Fibroblast of the conjunctiva (primary cell): ENCODE results near the gene ECE1.

Source experiments
- DNase-seq: peaks from one replicate; pipeline ENCODE4 v3.0.0-alpha.2; 2010; ENCODE audit warnings: low read depth

ECE1 gene

GRCh38 chr1:21308330-21308729 lies 18.1 kb upstream of the ECE1 start:
- DNase-seq, result no peak

- no peak for DNase-seq
These were observed 17.5 kb upstream of the ECE1 start for GRCh38 chr1:21307663-21308305.

GRCh38 chr1:21307210-21307609 lies 16.9 kb upstream of the ECE1 start:
- no peak for DNase-seq

- DNase-seq, result no peak
These were observed 15.6 kb upstream of the ECE1 start for GRCh38 chr1:21305900-21306189.

GRCh38 chr1:21305155-21305899 lies 15.1 kb upstream of the ECE1 start:
- no peak for DNase-seq

GRCh38 chr1:21304488-21304887 lies 14.2 kb upstream of the ECE1 start:
- no peak for DNase-seq

GRCh38 chr1:21302747-21303715 lies 12.8 kb upstream of the ECE1 start:
- peak; percentile 62 for DNase-seq

- DNase-seq, result no peak
These were observed 11.7 kb upstream of the ECE1 start for GRCh38 chr1:21301794-21302440.

- no peak for DNase-seq
These were observed 10.5 kb upstream of the ECE1 start for GRCh38 chr1:21300774-21301173.

GRCh38 chr1:21299780-21300395 lies 9.6 kb upstream of the ECE1 start:
- no peak for DNase-seq

GRCh38 chr1:21298981-21299391 lies 8.7 kb upstream of the ECE1 start:
- DNase-seq, result no peak

GRCh38 chr1:21297975-21298374 lies 7.7 kb upstream of the ECE1 start:
- DNase-seq, result peak; percentile 56

- DNase-seq, result no peak
These were observed 6.5 kb upstream of the ECE1 start for GRCh38 chr1:21296509-21297354.

- DNase-seq, result no peak
These were observed 5.3 kb upstream of the ECE1 start for GRCh38 chr1:21295545-21295944.

GRCh38 chr1:21295002-21295401 lies 4.7 kb upstream of the ECE1 start:
- no peak for DNase-seq

GRCh38 chr1:21294266-21294989 lies 4.2 kb upstream of the ECE1 start:
- DNase-seq, result no peak

- no peak for DNase-seq
These were observed 3.4 kb upstream of the ECE1 start for GRCh38 chr1:21293537-21294265.

- DNase-seq, result no peak
These were observed 2.8 kb upstream of the ECE1 start for GRCh38 chr1:21292984-21293536.

GRCh38 chr1:21292503-21292983 lies 2.3 kb upstream of the ECE1 start:
- DNase-seq, result no peak
